Mesothelial cell of epicardium (in vitro differentiated cells): ENCODE data around the gene TEF. TPM values are rescaled to one million over a fixed set of nuclear protein-coding genes. Genes with fewer than 3 reads are reported as not detected.

Experiments used
- DNase-seq, 2 experiments: peaks; one replicate each; pipeline ENCODE4 v3.0.0; 2021; ENCODE audit warnings: low spot score in 2 of 2; ENCODE audit not compliant: unreplicated experiment in 2 of 2
- H3K27ac Mint-ChIP-seq: 2 replicates; pipeline ENCODE4 v1.8.0; 2021; ENCODE audit warnings: mixed read lengths
- H3K27me3 Mint-ChIP-seq: 2 replicates; pipeline ENCODE4 v1.8.0; 2021; ENCODE audit warnings: low read depth, mixed read lengths
- H3K36me3 Mint-ChIP-seq: 2 replicates; pipeline ENCODE4 v1.8.0; 2021; ENCODE audit warnings: mixed read lengths
- H3K4me1 Mint-ChIP-seq: 2 replicates; pipeline ENCODE4 v1.8.0; 2021; ENCODE audit warnings: mixed read lengths
- H3K4me3 Mint-ChIP-seq: 2 replicates; pipeline ENCODE4 v1.8.0; 2021; ENCODE audit warnings: mild to moderate bottlenecking, moderate library complexity, mixed read lengths
- H3K9me3 Mint-ChIP-seq: 2 replicates; pipeline ENCODE4 v1.8.0; 2021; ENCODE audit warnings: mixed read lengths
- total RNA-seq: library from RNA; stranded (reverse); gene quantifications from 3 replicates; pipeline ENCODE4 v1.2.1, GENCODE V29; 2021
- TF ChIP-seq, protein P1 (sequence below): fragments of 200-600 bp; sonication (generic); IDR thresholded peaks from one replicate; pipeline ENCODE4 v1.5.0; 2021; ENCODE audit warnings: antibody characterized with exemption; ENCODE audit not compliant: unreplicated experiment

The TEF gene
- total RNA-seq, 1 donor from 2014 or later, result 10.5 TPM

DNA sequence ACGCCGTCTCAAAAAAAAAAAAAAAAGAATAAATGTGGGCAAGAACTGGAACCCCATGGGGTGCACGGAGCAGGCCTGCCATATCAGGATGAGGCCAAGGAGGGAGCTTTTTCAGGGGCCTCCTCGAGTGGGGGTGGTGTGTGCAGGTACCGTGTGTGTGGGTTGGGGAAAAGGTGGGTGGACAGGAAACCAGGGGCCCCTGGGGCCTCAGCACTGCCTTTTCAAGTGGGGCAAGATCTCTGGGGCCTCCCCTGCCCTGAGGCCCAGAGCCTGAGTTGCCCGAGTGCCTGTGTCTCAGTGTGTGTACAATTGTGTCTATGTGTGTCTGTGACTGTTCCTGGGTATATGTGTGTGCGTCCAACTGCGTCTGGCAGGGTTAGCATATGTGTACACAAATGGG, 23.8 kb downstream of the TEF start:
- Mint-ChIP-seq H3K27ac (no peak overlapping the region), H3K9me3 (no peaks in the 10 kb centered on the region), H3K4me3 (no peak overlapping the region), H3K27me3 (no peaks in the 10 kb centered on the region), H3K36me3 (no peaks in the 10 kb centered on the region), H3K4me1 (peaks cover 2% of the 10 kb centered on the region)
- DNase-seq, result no peak
- TF ChIP-seq, protein P1, sequence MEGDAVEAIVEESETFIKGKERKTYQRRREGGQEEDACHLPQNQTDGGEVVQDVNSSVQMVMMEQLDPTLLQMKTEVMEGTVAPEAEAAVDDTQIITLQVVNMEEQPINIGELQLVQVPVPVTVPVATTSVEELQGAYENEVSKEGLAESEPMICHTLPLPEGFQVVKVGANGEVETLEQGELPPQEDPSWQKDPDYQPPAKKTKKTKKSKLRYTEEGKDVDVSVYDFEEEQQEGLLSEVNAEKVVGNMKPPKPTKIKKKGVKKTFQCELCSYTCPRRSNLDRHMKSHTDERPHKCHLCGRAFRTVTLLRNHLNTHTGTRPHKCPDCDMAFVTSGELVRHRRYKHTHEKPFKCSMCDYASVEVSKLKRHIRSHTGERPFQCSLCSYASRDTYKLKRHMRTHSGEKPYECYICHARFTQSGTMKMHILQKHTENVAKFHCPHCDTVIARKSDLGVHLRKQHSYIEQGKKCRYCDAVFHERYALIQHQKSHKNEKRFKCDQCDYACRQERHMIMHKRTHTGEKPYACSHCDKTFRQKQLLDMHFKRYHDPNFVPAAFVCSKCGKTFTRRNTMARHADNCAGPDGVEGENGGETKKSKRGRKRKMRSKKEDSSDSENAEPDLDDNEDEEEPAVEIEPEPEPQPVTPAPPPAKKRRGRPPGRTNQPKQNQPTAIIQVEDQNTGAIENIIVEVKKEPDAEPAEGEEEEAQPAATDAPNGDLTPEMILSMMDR, result no peak

- Mint-ChIP-seq H3K36me3 (no peaks in the 10 kb centered on the region), H3K4me1 (peaks cover 2% of the 10 kb centered on the region), H3K9me3 (no peaks in the 10 kb centered on the region)
These were observed 24.7 kb downstream of the TEF start for GRCh38 chr22:41406410-41406809.

GRCh38 chr22:41407433-41407832, 25.7 kb downstream of the TEF start:
- no peaks in the 10 kb centered on the region for H3K27me3 Mint-ChIP-seq
- TF ChIP-seq, protein P1, result no peak
- no peak overlapping the region for H3K27ac Mint-ChIP-seq
- H3K4me3 Mint-ChIP-seq, result no peak overlapping the region
- peaks cover 6% of the 10 kb centered on the region for H3K4me1 Mint-ChIP-seq
- no peaks in the 10 kb centered on the region for H3K9me3 Mint-ChIP-seq
- no peaks in the 10 kb centered on the region for H3K36me3 Mint-ChIP-seq
- no peak for DNase-seq

More at GRCh38 chr22:41406410-41406809, 24.7 kb downstream of the TEF start:
- Mint-ChIP-seq H3K27ac (no peak overlapping the region), H3K27me3 (no peaks in the 10 kb centered on the region), H3K4me3 (no peak overlapping the region)
- TF ChIP-seq, protein P1, result no peak
- no peak for DNase-seq

GRCh38 chr22:41408665-41409064, 26.9 kb downstream of the TEF start:
- Mint-ChIP-seq H3K4me1 (peaks cover 8% of the 10 kb centered on the region), H3K9me3 (no peaks in the 10 kb centered on the region), H3K36me3 (no peaks in the 10 kb centered on the region), H3K4me3 (no peak overlapping the region), H3K27ac (no peak overlapping the region), H3K27me3 (no peaks in the 10 kb centered on the region)
- no peak for DNase-seq
- TF ChIP-seq, protein P1, result no peak

- Mint-ChIP-seq H3K4me1 (peaks cover 16% of the 10 kb centered on the region), H3K9me3 (no peaks in the 10 kb centered on the region), H3K27me3 (no peaks in the 10 kb centered on the region), H3K36me3 (no peaks in the 10 kb centered on the region), H3K27ac (no peak overlapping the region), H3K4me3 (no peak overlapping the region)
- TF ChIP-seq, protein P1, result no peak
- no peak for DNase-seq
These were observed 28.6 kb downstream of the TEF start for GRCh38 chr22:41410311-41410751.
